HG03469 (cell line): ENCODE results near the gene STAP2.

Experiments
- ATAC-seq: cut with Tn5 transposase; IDR thresholded peaks from one replicate; pipeline ENCODE4 v1.9.1; 2021; ENCODE audit warnings: mild to moderate bottlenecking, moderate library complexity, moderate number of reproducible peaks; ENCODE audit not compliant: unreplicated experiment

STAP2 gene

GRCh38 chr19:4338441-4339355 lies at the start of gene STAP2:
Gene STAP2, minus strand, starts transcription at chr19:4338827. Its CDS starts 74 bp downstream, at chr19:4338753.
- no peak for ATAC-seq

GRCh38 chr19:4386041-4386782 lies 47.6 kb upstream of the STAP2 start:
- no peak for ATAC-seq

- no peak for ATAC-seq
Observed at GRCh38 chr19:4385291-4386040, 46.8 kb upstream of the STAP2 start.

- no peak for ATAC-seq
Observed at GRCh38 chr19:4380254-4380727, 41.7 kb upstream of the STAP2 start.

- ATAC-seq = no peak
Observed at GRCh38 chr19:4379383-4380253, 41.0 kb upstream of the STAP2 start.

- ATAC-seq = no peak
Observed at GRCh38 chr19:4378886-4379285, 40.3 kb upstream of the STAP2 start.

GRCh38 chr19:4376991-4377781 lies 38.6 kb upstream of the STAP2 start:
- ATAC-seq = no peak

GRCh38 chr19:4376671-4376990 lies 38.0 kb upstream of the STAP2 start:
- no peak for ATAC-seq

- no peak for ATAC-seq
Observed at GRCh38 chr19:4376028-4376670, 37.5 kb upstream of the STAP2 start.

GRCh38 chr19:4375164-4376027 lies 36.8 kb upstream of the STAP2 start:
- ATAC-seq = no peak

- ATAC-seq = no peak
Observed at GRCh38 chr19:4374498-4375163, 36.0 kb upstream of the STAP2 start.

GRCh38 chr19:4373601-4374497 lies 35.2 kb upstream of the STAP2 start:
- no peak for ATAC-seq

- no peak for ATAC-seq
Observed at GRCh38 chr19:4373013-4373367, 34.4 kb upstream of the STAP2 start.

GRCh38 chr19:4372165-4373012 lies 33.8 kb upstream of the STAP2 start:
- ATAC-seq = no peak

- no peak for ATAC-seq
Observed at GRCh38 chr19:4371247-4372164, 32.9 kb upstream of the STAP2 start.
